Gastrocnemius medialis (tissue), 4 donors: ENCODE data around the gene CDKL1.

Source experiments
- CTCF ChIP-seq, 5 experiments: fragments of 450-650 bp in 3 of 5; fragments of 200-600 bp in 2 of 5; sonication (generic) in 2 of 5; IDR thresholded peaks in 4 of 5; conservative IDR thresholded peaks in 1 of 5; 1 replicate in 4 of 5; 2 replicates in 1 of 5; pipeline ENCODE4 v1.5.1; 2016 to 2019; ENCODE audit warnings: antibody characterized with exemption in 5 of 5, mild to moderate bottlenecking in 3 of 5, moderate library complexity in 3 of 5
- POLR2A ChIP-seq, 2 donors: fragments of 450-650 bp; IDR thresholded peaks; one replicate each; pipeline ENCODE4 v1.6.1; 2017; ENCODE audit warnings: antibody characterized with exemption in 2 of 2, mild to moderate bottlenecking in 2 of 2, moderate library complexity in 2 of 2

DNA sequence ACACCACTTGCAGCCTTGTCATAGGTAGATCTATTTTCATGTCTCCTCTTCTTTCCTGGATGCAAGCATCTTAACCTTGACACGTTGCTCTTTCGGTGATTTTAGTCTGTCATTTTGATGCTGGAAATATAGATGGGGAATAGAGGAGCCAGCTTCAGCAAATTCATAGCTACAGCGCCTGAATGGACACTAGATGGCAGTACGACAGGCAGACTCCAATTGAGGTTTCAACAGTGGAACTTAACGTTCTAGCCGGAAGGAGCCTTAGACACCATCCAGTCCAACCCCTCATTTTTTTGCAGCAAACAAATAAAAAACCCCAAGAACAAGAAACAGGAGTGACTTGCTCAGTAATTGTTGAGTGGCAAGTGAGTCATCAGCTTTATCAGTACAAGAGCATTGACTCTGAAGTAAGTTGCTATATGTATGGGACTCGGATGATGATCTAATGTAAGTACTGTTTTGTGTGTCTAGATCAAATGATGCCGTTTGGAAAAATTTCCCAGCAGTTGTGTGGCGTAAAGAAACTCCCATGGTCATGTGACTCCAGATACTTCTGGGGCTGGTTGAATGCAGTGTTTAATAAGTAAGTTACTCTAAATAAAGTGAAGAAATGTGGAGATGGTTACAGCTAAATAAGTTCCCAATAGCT is 75.5 kb downstream of the CDKL1 start:
- TF ChIP-seq POLR2A (IDR thresholded peaks at IDR 0.05), result no peak
- peak; percentile 52 to 89 (median 77) for TF ChIP-seq CTCF (IDR thresholded peaks at IDR 0.05 in 4 of 5, conservative IDR thresholded peaks at IDR 0.05 in 1 of 5)
